ENCODE measurements around the gene ZNF652. TPM values are rescaled to one million over a fixed set of nuclear protein-coding genes. Genes with fewer than 3 reads are reported as not detected.

ZNF652 gene
- total RNA-seq, 1 experiment from 2014 or later: 32.1 TPM

DNA sequence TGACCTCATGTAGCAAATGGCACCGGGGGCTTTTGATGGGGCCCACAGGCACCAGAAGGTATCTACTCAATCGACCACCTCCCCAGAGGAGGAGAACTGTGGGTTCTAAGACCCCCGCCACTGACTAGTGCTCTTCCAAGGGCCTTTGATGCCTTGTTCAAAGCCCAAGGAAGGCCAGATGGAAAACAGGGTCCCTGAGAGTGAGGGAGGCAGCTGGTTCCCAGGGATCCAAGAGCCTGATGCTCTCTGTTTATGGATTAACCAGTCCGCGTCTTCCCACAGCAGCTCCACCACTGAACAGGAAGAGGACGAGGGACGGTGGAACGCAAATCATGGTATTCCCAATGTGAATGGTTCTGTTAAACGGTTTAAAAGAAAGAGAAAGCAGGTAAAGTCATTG is 45.0 kb upstream of the ZNF652 start:
- ChIA-PET CTCF (interaction anchor here (2.3 kb wide), 1 partner anchor 150 kb away, joined by 26 read pairs; no protein-coding TSS in a partner anchor), POLR2A (ENCODE audit: low non-redundant PET) (no interaction called here)
- H3K4me3 ChIP-seq (ENCODE audit: low read depth, low read length, poor library complexity, severe bottlenecking): no peak overlapping the region
- no peaks in the 10 kb centered on the region for H3K4me1 ChIP-seq (ENCODE audit: insufficient read depth, low read length, poor library complexity, severe bottlenecking)
- no peak for TF ChIP-seq EZH2 (IDR thresholded peaks at IDR 0.05; ENCODE audit: borderline replicate concordance, low read depth, low read length, poor library complexity, severe bottlenecking)
- TF ChIP-seq, protein P1, sequence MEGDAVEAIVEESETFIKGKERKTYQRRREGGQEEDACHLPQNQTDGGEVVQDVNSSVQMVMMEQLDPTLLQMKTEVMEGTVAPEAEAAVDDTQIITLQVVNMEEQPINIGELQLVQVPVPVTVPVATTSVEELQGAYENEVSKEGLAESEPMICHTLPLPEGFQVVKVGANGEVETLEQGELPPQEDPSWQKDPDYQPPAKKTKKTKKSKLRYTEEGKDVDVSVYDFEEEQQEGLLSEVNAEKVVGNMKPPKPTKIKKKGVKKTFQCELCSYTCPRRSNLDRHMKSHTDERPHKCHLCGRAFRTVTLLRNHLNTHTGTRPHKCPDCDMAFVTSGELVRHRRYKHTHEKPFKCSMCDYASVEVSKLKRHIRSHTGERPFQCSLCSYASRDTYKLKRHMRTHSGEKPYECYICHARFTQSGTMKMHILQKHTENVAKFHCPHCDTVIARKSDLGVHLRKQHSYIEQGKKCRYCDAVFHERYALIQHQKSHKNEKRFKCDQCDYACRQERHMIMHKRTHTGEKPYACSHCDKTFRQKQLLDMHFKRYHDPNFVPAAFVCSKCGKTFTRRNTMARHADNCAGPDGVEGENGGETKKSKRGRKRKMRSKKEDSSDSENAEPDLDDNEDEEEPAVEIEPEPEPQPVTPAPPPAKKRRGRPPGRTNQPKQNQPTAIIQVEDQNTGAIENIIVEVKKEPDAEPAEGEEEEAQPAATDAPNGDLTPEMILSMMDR (conservative IDR thresholded peaks at IDR 0.05; ENCODE audit: low read depth, low read length): no peak
- no TSS peak for BruUV-seq (replicated peaks)
- H3K27me3 ChIP-seq (replicated peaks; ENCODE audit: insufficient read depth, low read depth, low read length, poor library complexity): no peaks in the 10 kb centered on the region
- no peak for DNase-seq (ENCODE audit: low spot score)
- H3K9me3 ChIP-seq (ENCODE audit: low read depth, low read length, poor library complexity, severe bottlenecking): no peaks in the 10 kb centered on the region
- H3K27ac ChIP-seq (ENCODE audit: low read depth, low read length, poor library complexity, severe bottlenecking): no peak overlapping the region
- peaks cover 81% of the 10 kb centered on the region for H3K36me3 ChIP-seq (ENCODE audit: insufficient read depth, low read length, poor library complexity, severe bottlenecking)
- intact Hi-C loops (cut with micrococcal nuclease; ENCODE audit: unreplicated experiment): no loop called here

DNA sequence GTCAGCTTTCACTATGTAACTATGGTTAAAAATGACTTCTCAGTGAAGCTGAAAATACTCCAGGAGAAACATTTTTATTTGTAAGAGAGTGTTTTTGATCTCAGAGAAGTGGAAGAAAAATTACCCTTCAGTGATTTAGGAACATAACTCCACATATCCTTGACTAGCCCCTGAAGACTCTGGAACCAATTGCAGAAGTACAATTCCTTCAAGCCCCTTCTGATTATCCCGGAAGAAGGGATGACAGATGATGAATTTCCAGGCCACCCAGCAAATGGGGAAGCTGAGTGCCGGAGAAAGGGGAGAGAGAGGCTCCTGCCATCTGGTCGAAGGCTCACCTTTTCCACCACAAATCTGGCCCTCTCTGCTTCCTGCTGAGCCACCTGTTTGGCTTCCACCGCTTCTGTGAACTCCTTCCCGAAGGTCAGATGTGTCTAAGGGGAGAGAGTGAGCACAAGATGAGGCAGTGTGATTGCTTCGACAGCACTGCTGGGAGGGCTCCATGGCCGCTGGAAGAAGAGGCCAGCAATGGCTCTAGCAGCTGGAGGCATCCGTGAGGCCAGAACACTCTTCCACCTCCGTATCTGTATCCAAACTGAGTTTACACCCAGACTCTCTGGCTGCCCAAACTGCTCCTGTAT is 44.5 kb upstream of the ZNF652 start:
- H3K9me3 ChIP-seq (ENCODE audit: low read depth, low read length, poor library complexity, severe bottlenecking): no peaks in the 10 kb centered on the region
- TF ChIP-seq, protein P1 (conservative IDR thresholded peaks at IDR 0.05; ENCODE audit: low read depth, low read length): no peak
- TF ChIP-seq EZH2 (IDR thresholded peaks at IDR 0.05; ENCODE audit: borderline replicate concordance, low read depth, low read length, poor library complexity, severe bottlenecking): no peak
- no TSS peak for BruUV-seq (replicated peaks)
- ChIA-PET CTCF (interaction anchor here (2.3 kb wide), 1 partner anchor 150 kb away, joined by 26 read pairs; no protein-coding TSS in a partner anchor), POLR2A (ENCODE audit: low non-redundant PET) (no interaction called here)
- H3K27ac ChIP-seq (ENCODE audit: low read depth, low read length, poor library complexity, severe bottlenecking): no peak overlapping the region
- no peak for DNase-seq (ENCODE audit: low spot score)
- no peaks in the 10 kb centered on the region for H3K27me3 ChIP-seq (replicated peaks; ENCODE audit: insufficient read depth, low read depth, low read length, poor library complexity)
- H3K4me1 ChIP-seq (ENCODE audit: insufficient read depth, low read length, poor library complexity, severe bottlenecking): no peaks in the 10 kb centered on the region
- intact Hi-C loops (cut with micrococcal nuclease; ENCODE audit: unreplicated experiment): no loop called here
- no peak overlapping the region for H3K4me3 ChIP-seq (ENCODE audit: low read depth, low read length, poor library complexity, severe bottlenecking)
- peaks cover 75% of the 10 kb centered on the region for H3K36me3 ChIP-seq (ENCODE audit: insufficient read depth, low read length, poor library complexity, severe bottlenecking)

DNA sequence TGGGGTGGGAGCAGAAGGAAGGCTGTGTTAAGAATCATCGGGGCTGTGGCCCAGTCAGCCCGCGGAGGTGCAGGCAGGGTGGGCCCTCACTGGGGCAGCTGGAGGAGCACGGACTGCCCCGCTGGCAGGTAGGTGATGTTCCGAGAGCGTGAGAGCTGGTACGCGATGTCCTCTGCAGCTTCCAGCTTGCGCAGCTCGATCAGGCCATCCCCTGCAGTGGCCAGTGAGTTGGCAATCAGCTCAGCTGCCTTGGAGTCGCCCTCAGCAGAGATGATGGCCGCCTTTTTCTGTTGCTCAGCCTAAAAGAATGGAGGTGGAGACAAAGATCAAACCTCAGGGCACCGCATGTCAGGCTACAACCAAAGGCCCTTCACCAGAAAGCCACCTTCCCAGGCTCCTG is 42.9 kb upstream of the ZNF652 start:
- H3K27me3 ChIP-seq (replicated peaks; ENCODE audit: insufficient read depth, low read depth, low read length, poor library complexity): no peaks in the 10 kb centered on the region
- intact Hi-C loops (cut with micrococcal nuclease; ENCODE audit: unreplicated experiment): no loop called here
- H3K4me1 ChIP-seq (ENCODE audit: insufficient read depth, low read length, poor library complexity, severe bottlenecking): no peaks in the 10 kb centered on the region
- no peaks in the 10 kb centered on the region for H3K9me3 ChIP-seq (ENCODE audit: low read depth, low read length, poor library complexity, severe bottlenecking)
- H3K36me3 ChIP-seq (ENCODE audit: insufficient read depth, low read length, poor library complexity, severe bottlenecking): peaks cover 59% of the 10 kb centered on the region
- ChIA-PET POLR2A (ENCODE audit: low non-redundant PET) (no interaction called here), CTCF (no interaction called here)
- no peak overlapping the region for H3K27ac ChIP-seq (ENCODE audit: low read depth, low read length, poor library complexity, severe bottlenecking)
- TF ChIP-seq, protein P1 (conservative IDR thresholded peaks at IDR 0.05; ENCODE audit: low read depth, low read length): no peak
- TF ChIP-seq EZH2 (IDR thresholded peaks at IDR 0.05; ENCODE audit: borderline replicate concordance, low read depth, low read length, poor library complexity, severe bottlenecking): no peak
- no peak overlapping the region for H3K4me3 ChIP-seq (ENCODE audit: low read depth, low read length, poor library complexity, severe bottlenecking)
- BruUV-seq (replicated peaks): no TSS peak
- no peak for DNase-seq (ENCODE audit: low spot score)
